Activated T-cell treated with anti-CD3 and anti-CD28 coated beads for 24 hours (primary cell): Measurements from ENCODE around the gene ATP2B1.
"Not testable (repeated sequence)": the region's sequence is repeated elsewhere in the genome, so short reads cannot be mapped to it uniquely, and the experiment has no call there.

Experiments used
- DNase-seq: peaks from one replicate; pipeline ENCODE4 v3.0.0-alpha.2; 2020; ENCODE audit warnings: low read depth

ATP2B1 gene

GRCh38 chr12:89712706-89713105 lies 4.1 kb upstream of the ATP2B1 start:
- no peak for DNase-seq

- DNase-seq, result no peak
These were observed 2.5 kb upstream of the ATP2B1 start for GRCh38 chr12:89710873-89711750.

DNA sequence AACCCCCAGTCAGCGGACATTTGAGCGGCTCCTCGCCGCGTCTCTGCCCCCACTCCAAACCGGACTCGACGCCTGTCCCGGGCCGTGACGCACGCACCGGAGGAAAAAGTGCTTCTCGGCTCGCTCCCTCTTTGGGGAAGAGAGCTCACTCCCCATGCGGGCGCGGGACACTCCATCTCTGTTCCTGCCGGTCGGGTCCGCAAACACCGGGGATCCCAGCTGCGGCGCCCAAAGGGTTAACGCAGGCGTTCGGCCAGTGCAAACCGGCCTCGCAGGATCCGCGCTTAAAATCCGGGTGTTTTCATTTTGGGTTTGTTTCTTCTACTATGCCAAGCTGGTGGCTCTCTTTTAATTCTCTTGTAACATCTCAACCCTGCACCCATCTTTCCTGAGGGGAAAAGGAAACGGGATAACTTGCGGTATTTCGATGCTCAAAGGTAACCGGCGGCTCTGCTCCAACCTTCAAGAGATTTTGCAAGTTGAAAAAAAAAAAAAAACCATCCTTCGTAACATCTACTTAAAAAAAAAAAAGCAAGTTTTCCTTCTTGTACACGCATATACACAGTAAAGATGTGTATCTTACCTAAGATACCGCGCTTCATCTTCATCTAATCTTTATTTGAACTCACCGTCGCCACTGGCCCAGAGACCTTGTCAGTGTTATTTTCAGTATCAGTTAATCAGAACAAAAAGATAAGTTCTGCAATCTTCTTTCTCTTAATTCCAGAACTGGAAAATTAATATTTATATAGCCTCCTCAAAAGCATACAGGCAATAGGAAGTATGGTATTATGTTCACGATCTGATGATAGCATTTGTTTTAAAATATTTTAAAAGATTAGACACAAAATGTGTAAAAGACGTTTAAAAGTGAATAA lies 1.6 kb upstream of the ATP2B1 start:
- DNase-seq, result no peak

GRCh38 chr12:89709157-89709994 lies 738 bp upstream of the ATP2B1 start:
- DNase-seq, result peak; percentile 98

- peak; percentile 23 for DNase-seq
These were observed 704 bp downstream of the ATP2B1 start for GRCh38 chr12:89707703-89708564.

DNA sequence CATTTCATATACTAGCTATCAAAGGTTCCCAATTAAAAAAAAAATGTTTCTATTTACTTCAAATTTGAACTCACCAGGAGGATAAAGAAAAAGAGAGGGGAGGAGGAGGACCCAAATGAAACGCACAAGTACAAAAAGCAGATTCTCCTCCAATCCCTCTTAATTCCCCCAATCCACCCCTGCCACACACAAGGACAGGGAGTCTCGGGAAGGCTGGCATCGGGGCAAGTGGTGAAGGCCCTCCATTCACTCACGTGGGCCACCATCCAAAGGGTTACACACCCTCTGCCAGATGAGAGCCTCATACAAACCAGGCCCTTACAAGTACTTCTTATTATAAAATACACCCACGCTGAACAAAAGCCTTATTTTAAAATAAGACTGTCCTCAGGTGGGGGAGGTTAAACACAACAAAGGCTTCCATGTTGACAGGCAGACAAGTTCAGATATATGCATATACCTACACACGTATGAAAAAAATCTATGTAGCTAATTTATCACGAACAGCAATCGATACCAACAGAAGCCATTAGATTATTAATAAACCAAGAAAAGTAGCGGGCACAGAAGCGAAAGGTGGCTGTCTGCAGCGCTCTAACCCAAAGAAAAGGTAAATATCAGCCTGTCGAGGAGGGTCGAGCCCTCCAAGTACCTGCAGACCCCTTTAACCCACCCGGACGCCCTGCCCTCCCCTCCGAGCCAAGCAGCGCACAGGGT lies 1.5 kb downstream of the ATP2B1 start:
- DNase-seq, result no peak

DNA sequence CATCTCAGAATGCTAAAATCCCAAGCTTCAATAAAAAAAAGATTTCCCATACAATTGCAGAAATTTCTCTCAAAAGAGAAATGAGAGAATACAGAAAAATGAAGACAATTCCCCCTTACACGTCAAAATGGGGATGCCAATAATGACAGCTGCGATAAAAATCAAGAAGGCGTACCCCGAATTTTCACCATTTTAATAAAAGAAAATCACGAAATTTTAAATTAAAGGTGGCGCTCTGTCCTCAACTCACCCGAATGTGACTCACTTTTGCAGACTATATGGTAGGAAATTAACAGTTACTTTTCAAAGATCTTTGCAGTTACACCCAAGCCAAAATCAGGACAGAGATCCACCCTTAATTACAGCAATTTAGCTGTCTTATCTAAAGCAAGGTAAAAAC lies 2.1 kb downstream of the ATP2B1 start:
- DNase-seq, result no peak

DNA sequence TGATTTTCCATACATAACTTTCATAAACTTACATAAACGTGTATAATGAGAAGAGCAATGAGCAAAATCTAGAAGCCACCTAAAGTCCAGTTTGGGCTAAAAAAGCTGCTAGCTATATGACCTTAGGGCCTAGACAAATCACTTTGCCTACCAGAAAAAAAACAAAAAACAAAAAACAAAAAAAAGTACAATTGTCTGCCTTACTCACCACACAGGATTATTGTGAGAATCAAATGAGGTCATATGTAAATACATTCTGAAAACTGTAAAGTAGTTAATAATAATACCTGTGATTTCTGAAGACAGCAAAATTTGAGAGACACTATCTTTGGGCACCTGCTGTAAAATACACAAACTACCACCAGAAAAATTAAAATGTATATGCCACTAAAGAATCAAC lies 4.2 kb downstream of the ATP2B1 start:
- DNase-seq, result no peak

GRCh38 chr12:89703768-89704167 lies 4.9 kb downstream of the ATP2B1 start:
- DNase-seq, result no peak

DNA sequence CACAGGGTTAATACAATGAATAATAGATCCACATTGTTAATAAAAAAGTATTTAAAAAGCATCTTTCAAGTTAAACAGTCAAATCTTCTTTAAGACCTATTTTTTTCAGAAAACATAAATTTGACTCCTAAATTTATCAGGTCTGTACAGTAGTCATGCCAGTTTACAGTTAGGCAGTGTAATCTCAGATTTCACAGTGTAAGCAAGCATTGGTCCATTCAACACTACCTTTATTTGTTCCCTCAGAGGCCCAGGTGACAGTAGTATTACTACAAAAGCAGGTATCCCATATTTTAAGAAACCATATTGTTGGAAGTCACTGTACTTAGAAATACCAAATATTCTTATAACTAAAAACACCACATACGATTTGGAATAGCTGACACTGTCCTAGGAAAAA lies 6.1 kb downstream of the ATP2B1 start:
- DNase-seq, result no peak

- no peak for DNase-seq
These were observed 6.9 kb downstream of the ATP2B1 start for GRCh38 chr12:89701606-89702206.

GRCh38 chr12:89700191-89700810 lies 8.3 kb downstream of the ATP2B1 start:
- DNase-seq, result no peak

DNA sequence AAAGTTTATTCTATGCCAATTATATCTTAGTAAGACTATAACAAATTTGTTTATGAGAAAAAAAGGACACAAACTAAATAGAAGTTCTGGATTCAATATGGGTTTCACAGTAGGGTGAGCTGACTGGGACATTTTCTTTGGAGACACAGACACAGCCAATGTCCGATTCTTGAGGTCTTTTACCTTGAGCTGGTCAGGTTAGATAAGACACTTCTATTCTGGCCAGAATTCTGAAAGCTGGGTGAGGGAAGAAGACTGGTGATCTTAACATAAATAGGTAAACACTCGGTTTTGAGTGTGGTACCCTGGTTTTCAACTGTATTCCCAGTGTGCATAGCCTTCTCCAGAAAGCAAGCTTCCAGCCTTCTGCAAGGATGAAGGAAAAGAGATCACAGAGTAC lies 10.0 kb downstream of the ATP2B1 start:
- no peak for DNase-seq

GRCh38 chr12:89697728-89698127 lies 10.9 kb downstream of the ATP2B1 start:
- DNase-seq, result not testable (repeated sequence)

GRCh38 chr12:89697296-89697695 lies 11.3 kb downstream of the ATP2B1 start:
- no peak for DNase-seq

DNA sequence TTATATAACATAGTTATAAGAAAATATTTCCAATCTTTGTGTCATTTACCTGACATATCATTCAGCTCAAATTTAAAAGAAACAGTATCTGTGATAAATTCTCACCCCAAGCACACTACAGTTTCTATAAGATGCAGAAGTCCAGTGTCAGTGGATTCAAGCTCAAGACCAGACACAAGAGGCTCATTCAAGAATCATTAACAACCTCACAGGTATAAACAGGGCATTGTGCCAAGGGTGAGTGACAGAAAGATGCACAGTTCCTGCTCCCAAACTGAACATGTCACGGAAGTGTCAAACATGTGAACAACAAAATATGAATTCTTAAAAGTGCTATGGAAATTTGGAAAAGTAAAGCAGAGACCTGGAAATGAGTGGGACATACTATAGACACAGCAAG lies 12.8 kb downstream of the ATP2B1 start:
- DNase-seq, result no peak

DNA sequence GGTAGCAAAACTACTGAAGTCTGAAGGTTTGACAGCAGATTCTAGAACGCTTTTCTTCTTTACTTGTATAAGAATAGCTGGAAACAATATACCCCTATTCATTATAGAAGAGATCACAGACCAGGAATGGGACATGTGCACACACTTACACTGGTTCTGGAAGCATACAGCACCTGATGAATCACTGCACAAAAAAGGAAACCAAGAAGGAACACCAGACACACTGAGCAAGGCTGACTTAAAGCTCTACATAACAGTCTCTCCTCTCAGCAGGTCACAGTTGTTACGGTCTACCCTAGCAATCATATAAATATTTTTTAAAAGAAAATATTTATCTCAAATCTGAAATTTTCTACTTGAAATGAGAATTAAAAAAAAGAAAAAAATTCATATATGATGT lies 13.5 kb downstream of the ATP2B1 start:
- DNase-seq, result no peak

- no peak for DNase-seq
These were observed 14.1 kb downstream of the ATP2B1 start for GRCh38 chr12:89694542-89694941.

GRCh38 chr12:89693639-89694202 lies 14.9 kb downstream of the ATP2B1 start:
- DNase-seq, result no peak
